ENCODE results near the gene KAZN. TPM values are rescaled to one million over a fixed set of nuclear protein-coding genes. Genes with fewer than 3 reads are reported as not detected.

KAZN gene
- total RNA-seq, 1 experiment from 2014 or later, result 6.9 TPM

- no peaks in the 10 kb centered on the region for H3K36me3 ChIP-seq (replicated peaks; ENCODE audit: control insufficient read depth, insufficient read depth, low read length)
- no peak for DNase-seq
- H3K4me3 ChIP-seq (ENCODE audit: insufficient read depth, low read depth, low read length), result no peak overlapping the region
- no peaks in the 10 kb centered on the region for H3K27me3 ChIP-seq (ENCODE audit: control insufficient read depth, insufficient read depth, low read length)
These were observed 349.7 kb downstream of the KAZN start for GRCh38 chr1:14948112-14948652.

- DNase-seq, result peak; percentile 33
- Histone ChIP-seq H3K36me3 (replicated peaks; ENCODE audit: control insufficient read depth, insufficient read depth, low read length) (no peaks in the 10 kb centered on the region), H3K27me3 (ENCODE audit: control insufficient read depth, insufficient read depth, low read length) (no peaks in the 10 kb centered on the region), H3K4me3 (ENCODE audit: insufficient read depth, low read depth, low read length) (no peak overlapping the region)
These were observed 350.9 kb downstream of the KAZN start for GRCh38 chr1:14949270-14949835.

- peak; percentile 69 for DNase-seq
- Histone ChIP-seq H3K27me3 (ENCODE audit: control insufficient read depth, insufficient read depth, low read length) (no peaks in the 10 kb centered on the region), H3K36me3 (replicated peaks; ENCODE audit: control insufficient read depth, insufficient read depth, low read length) (no peaks in the 10 kb centered on the region), H3K4me3 (ENCODE audit: insufficient read depth, low read depth, low read length) (no peak overlapping the region)
These were observed 351.6 kb downstream of the KAZN start for GRCh38 chr1:14949836-14950713.

- no peaks in the 10 kb centered on the region for H3K36me3 ChIP-seq (replicated peaks; ENCODE audit: control insufficient read depth, insufficient read depth, low read length)
- DNase-seq, result no peak
- H3K4me3 ChIP-seq (ENCODE audit: insufficient read depth, low read depth, low read length), result no peak overlapping the region
- no peaks in the 10 kb centered on the region for H3K27me3 ChIP-seq (ENCODE audit: control insufficient read depth, insufficient read depth, low read length)
These were observed 353.3 kb downstream of the KAZN start for GRCh38 chr1:14951766-14952165.

- Histone ChIP-seq H3K27me3 (ENCODE audit: control insufficient read depth, insufficient read depth, low read length) (no peaks in the 10 kb centered on the region), H3K36me3 (replicated peaks; ENCODE audit: control insufficient read depth, insufficient read depth, low read length) (no peaks in the 10 kb centered on the region), H3K4me3 (ENCODE audit: insufficient read depth, low read depth, low read length) (no peak overlapping the region)
- DNase-seq, result no peak
These were observed 354.3 kb downstream of the KAZN start for GRCh38 chr1:14952626-14953314.

- no peak for DNase-seq
- Histone ChIP-seq H3K36me3 (replicated peaks; ENCODE audit: control insufficient read depth, insufficient read depth, low read length) (no peaks in the 10 kb centered on the region), H3K27me3 (ENCODE audit: control insufficient read depth, insufficient read depth, low read length) (no peaks in the 10 kb centered on the region), H3K4me3 (ENCODE audit: insufficient read depth, low read depth, low read length) (no peak overlapping the region)
These were observed 355.7 kb downstream of the KAZN start for GRCh38 chr1:14954210-14954609.

- no peaks in the 10 kb centered on the region for H3K36me3 ChIP-seq (replicated peaks; ENCODE audit: control insufficient read depth, insufficient read depth, low read length)
- DNase-seq, result no peak
These were observed 356.4 kb downstream of the KAZN start for GRCh38 chr1:14954930-14955329.

GRCh38 chr1:14955402-14955801 is 356.9 kb downstream of the KAZN start:
- DNase-seq, result no peak
- Histone ChIP-seq H3K4me3 (ENCODE audit: insufficient read depth, low read depth, low read length) (no peak overlapping the region), H3K27me3 (ENCODE audit: control insufficient read depth, insufficient read depth, low read length) (no peaks in the 10 kb centered on the region), H3K36me3 (replicated peaks; ENCODE audit: control insufficient read depth, insufficient read depth, low read length) (no peaks in the 10 kb centered on the region)

More at GRCh38 chr1:14954930-14955329, 356.4 kb downstream of the KAZN start:
- H3K4me3 ChIP-seq (ENCODE audit: insufficient read depth, low read depth, low read length), result no peak overlapping the region
- H3K27me3 ChIP-seq (ENCODE audit: control insufficient read depth, insufficient read depth, low read length), result no peaks in the 10 kb centered on the region

- Histone ChIP-seq H3K27me3 (ENCODE audit: control insufficient read depth, insufficient read depth, low read length) (no peaks in the 10 kb centered on the region), H3K4me3 (ENCODE audit: insufficient read depth, low read depth, low read length) (no peak overlapping the region), H3K36me3 (replicated peaks; ENCODE audit: control insufficient read depth, insufficient read depth, low read length) (no peaks in the 10 kb centered on the region)
- DNase-seq, result no peak
These were observed 357.5 kb downstream of the KAZN start for GRCh38 chr1:14955976-14956375.

- Histone ChIP-seq H3K4me3 (ENCODE audit: insufficient read depth, low read depth, low read length) (no peak overlapping the region), H3K36me3 (replicated peaks; ENCODE audit: control insufficient read depth, insufficient read depth, low read length) (no peaks in the 10 kb centered on the region), H3K27me3 (ENCODE audit: control insufficient read depth, insufficient read depth, low read length) (no peaks in the 10 kb centered on the region)
- no peak for DNase-seq
These were observed 358.2 kb downstream of the KAZN start for GRCh38 chr1:14956579-14957195.

- Histone ChIP-seq H3K36me3 (replicated peaks; ENCODE audit: control insufficient read depth, insufficient read depth, low read length) (no peaks in the 10 kb centered on the region), H3K4me3 (ENCODE audit: insufficient read depth, low read depth, low read length) (no peak overlapping the region), H3K27me3 (ENCODE audit: control insufficient read depth, insufficient read depth, low read length) (no peaks in the 10 kb centered on the region)
- no peak for DNase-seq
These were observed 359.1 kb downstream of the KAZN start for GRCh38 chr1:14957375-14958098.

- H3K4me3 ChIP-seq (ENCODE audit: insufficient read depth, low read depth, low read length), result no peak overlapping the region
- H3K36me3 ChIP-seq (replicated peaks; ENCODE audit: control insufficient read depth, insufficient read depth, low read length), result no peaks in the 10 kb centered on the region
- DNase-seq, result peak; percentile 62
- no peaks in the 10 kb centered on the region for H3K27me3 ChIP-seq (ENCODE audit: control insufficient read depth, insufficient read depth, low read length)
These were observed 360.0 kb downstream of the KAZN start for GRCh38 chr1:14958249-14959058.

GRCh38 chr1:14959059-14959694 is 360.7 kb downstream of the KAZN start:
- Histone ChIP-seq H3K4me3 (ENCODE audit: insufficient read depth, low read depth, low read length) (no peak overlapping the region), H3K36me3 (replicated peaks; ENCODE audit: control insufficient read depth, insufficient read depth, low read length) (no peaks in the 10 kb centered on the region), H3K27me3 (ENCODE audit: control insufficient read depth, insufficient read depth, low read length) (no peaks in the 10 kb centered on the region)
- no peak for DNase-seq
